T-helper 2 cell (primary cell): ENCODE data around the gene ZNF174.

Source experiments
- DNase-seq, 5 experiments: peaks; one replicate each; pipeline versions ENCODE4 v3.0.0 to v3.0.0-alpha.2; 2012 to 2022
- total RNA-seq, 2 donors: gene quantifications; one replicate each; lab custom pipeline; 2026; lab: John Stamatoyannopoulos, UW

The ZNF174 gene
- total RNA-seq: 4.1 to 5.1 reads per million in 2 donors

DNA sequence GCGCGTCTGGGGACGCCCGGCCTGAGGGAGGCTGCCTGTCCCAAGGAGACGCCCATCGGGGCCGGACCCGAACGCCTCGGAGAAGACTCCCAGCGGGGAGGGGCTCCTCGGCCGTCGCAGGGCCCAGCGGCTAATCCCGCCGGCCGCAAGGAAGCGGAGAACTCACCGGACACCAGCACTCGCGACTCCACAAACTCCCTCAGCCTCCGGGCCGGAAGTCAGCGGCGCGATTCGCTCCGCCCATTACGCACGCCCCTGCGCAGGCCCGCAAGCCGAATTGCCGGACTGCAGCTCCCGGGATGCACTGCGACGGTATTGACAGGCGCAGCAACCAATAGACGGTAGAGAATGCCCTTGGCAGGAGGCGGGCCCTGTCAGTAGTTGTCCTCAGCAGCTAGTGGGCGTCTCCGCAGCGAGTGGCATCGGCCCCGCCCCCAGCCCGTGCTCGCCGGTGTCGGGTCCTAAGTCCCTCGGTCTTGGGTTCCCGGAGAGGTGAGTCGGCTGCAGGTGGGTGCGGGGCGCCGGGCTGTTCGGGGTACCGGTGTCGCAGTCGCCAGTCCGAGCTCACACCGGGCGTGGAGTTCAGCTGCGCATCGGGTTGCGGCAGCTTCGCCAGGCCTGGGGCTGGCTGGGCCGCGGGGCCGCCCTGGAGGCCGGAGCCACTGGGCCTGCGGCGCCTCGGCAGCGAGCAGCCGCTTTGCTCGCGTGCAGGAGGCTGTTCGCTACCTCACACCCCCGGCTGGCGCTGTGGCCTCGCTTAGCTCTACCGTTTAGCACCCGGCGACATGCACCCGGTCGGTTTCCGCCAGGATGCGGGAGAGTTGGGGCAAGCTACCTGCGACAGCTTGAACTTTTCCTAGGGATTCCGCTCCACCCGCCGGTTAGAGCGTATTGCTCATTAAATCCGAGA, at the start of gene ZNF174, which contains the start of gene ZSCAN32:
TSS of gene ZNF174 (plus strand) at position 437 of the 910 bp plus-strand sequence. CDS start 790 bp downstream, outside the sequence.
TSS of gene ZSCAN32 (minus strand) at position 226 of the 910 bp plus-strand sequence. CDS start 3,447 bp downstream, outside the sequence.
- DNase-seq: peak; percentile 93 to 100 (median 97)

DNA sequence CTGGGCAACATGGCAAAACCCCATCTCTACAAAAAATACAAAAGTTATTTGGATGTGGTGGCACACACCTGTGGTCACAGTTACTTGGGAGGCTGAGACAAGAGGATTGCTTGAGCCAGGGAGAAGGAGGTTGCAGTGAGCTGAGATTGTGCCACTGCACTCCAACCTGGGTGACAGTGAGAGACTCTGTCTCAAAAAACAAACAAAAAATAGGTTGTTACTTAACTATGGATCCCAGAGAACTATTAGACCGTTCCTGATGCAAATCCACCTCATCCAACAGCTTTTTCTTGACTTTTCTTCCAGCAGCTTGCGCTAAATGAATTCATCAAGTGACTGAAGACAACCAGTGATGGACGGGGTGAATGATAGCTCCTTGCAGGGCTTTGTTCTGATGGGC, 45.4 kb upstream of the ZNF174 start, which contains the start of gene OR2C1:
TSS of gene OR2C1 (plus strand) at position 301 of the 400 bp plus-strand sequence. CDS start at position 353, 52 bp downstream.
- no peak for DNase-seq

DNA sequence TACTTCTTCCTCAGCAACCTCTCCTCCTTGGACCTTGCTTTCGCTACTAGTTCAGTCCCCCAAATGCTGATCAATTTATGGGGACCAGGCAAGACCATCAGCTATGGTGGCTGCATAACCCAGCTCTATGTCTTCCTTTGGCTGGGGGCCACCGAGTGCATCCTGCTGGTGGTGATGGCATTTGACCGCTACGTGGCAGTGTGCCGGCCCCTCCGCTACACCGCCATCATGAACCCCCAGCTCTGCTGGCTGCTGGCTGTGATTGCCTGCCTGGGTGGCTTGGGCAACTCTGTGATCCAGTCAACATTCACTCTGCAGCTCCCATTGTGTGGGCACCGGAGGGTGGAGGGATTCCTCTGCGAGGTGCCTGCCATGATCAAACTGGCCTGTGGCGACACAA, 44.9 kb upstream of the ZNF174 start:
- DNase-seq: no peak

DNA sequence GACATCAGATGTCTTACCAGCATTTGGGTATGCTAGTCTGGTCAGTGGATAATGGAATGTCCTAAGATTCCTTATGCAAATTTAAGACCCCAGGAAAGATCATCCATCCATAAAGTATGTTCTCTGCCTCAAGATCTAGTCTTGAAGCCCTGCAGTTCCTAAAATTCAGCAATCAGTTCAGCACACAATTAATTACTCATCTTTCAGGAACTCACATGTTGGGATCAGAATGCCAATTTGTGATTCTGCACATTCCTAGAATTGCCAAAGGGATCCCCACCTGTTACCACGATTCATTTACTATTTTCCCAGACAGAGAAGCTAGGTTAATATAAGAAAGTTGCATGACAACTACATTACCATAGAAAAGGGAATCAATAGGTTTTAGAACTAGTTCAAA, 42.1 kb upstream of the ZNF174 start:
- no peak for DNase-seq

DNA sequence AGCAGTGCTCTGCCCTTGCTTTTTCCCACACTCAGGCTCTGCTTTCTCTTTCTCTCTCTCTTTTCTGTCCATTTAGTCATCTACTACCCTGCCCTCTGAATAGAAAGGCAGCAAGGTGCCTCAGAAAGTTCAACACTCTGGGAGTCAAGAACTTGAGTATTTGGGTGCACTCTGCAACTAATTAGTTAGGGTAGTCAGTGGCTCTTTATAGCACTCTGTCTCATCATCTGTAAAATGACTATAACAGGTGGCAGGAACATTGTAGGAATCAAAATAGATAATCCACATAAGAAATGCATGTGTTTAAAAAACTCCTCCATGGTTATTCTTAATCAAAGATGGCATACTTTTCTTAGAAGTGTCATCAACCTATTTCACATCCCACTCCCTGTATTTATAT, 38.1 kb upstream of the ZNF174 start:
- DNase-seq: no peak

DNA sequence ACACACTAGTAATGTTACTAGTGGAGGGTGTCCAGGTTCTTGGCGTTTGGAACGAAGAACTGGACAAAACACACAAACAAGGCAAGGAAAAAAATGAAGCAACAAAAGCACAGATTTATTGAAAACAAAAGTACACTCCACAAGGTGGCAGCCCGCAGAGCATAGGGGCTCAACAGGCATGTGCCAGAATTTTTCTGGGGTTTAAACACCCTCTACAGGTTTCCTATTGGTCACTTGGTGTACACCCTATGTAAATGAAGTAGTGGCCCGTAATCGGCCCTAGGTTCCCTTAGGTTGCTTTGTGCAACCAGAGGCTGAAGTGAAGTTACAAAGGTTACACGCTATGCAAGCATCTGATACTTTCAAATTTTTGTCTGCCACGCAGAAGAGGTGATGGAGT, 37.2 kb upstream of the ZNF174 start:
- peak in 1 of 5 experiments; percentile 9 for DNase-seq

DNA sequence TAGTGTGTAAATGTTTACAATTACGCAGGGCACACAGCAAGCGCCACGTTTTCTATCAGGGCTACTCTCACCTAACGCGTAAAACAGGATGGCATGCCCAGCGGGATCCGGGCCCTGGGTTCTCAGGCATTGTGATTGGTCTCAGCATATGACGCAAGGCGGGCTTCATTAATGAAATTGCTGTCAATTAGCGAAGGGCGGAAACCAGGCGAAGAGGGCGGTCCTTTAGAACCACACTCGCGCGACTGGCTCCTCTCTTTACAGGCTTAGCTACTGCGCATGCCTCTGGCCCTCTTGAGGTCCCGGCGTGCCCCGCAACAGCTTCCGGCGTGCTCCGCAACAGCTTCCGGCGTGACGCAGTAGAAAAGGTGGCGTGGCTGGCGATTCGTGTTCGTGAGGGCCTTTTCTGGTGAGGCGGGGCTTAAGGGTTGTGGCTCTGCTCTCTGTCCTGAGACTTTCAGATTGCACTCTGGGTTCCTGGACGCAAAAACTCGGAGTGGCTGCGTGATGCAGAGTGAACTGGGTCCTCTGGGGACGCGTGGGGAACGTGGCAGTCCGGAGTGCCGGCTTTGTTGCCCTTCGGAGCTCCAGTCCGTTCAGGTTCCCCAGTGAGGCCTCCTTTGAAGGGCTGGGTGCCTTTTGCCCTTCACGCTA, 36.1 kb upstream of the ZNF174 start:
- peak; percentile 55 to 94 (median 79) for DNase-seq

DNA sequence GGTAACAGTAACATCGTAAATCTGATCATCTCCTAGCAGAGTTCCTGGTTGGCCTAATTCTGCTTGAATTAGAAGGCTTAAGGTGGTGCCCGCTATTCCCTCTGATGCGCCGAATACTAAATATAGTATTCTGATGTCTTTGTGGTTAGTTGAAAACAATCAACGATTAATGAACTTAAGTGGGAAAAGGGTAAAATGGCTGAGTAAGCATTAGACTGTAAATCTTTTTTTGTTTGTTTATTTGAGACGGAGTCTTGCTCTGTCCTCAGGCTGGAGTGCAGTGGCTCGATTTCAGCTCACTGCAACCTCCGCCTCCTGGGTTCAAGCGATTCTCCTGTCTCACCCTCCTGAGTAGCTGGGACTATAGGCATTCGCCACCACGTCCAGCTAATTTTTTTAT, 31.9 kb upstream of the ZNF174 start:
- DNase-seq: no peak

DNA sequence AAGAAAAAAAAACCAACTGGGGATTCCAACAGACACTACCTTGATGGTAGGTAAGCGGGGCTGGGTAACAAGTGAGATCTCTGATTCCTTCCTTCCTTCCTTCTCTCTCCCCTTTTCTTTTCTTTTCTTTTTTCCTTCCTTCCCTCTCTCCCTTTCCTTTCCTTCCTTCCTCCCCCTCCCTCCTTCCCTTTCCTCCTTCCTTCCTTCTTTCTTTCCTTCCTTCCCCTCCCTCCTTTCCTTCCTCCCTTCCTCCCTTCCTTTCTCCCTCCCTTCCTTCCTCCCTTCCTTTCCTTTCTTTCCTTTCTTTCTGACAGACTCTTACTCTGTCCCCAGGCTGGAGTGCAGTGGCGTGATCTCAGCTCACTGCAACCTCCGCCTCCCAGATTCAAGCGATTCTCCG, 25.3 kb upstream of the ZNF174 start:
- DNase-seq: no peak

DNA sequence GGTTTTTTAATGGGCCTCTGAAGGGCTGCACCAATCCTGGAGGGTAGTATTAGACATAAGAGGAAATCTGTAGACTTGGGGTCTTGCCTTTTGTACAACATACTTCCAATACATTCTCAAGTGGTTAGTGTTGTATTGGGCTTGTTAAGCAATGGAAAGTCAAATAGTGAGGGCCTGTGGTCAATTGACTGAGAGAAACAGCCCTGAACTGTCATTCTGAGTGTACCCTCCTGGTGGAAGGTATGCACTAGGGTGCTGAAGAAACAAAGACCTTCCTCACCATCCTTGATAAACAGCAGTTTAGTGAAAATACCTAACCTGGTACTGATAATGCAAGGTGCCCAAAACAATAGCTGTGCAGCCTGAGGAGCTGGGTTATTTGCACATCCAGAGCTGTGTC, 23.1 kb upstream of the ZNF174 start:
- DNase-seq: no peak

DNA sequence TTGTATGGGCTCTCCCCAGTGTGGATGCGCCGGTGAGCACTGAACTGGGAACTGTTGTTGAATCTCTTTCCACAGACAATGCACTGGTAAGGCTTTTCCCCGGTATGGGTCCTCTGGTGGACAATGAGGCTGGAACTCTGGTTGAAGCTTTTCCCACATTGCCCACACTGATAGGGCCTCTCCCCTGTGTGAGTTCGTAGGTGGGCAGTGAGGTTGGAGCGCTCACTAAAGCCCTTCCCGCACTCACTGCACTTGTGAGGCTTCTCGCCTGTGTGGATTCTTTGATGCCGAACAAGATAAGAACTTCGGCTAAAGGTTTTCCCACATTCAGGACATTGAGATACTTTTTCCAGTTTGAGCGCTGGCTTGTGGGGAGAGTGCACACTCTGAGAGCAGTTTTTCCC, 18.0 kb upstream of the ZNF174 start:
- peak in 1 of 5 experiments; percentile 6 for DNase-seq

DNA sequence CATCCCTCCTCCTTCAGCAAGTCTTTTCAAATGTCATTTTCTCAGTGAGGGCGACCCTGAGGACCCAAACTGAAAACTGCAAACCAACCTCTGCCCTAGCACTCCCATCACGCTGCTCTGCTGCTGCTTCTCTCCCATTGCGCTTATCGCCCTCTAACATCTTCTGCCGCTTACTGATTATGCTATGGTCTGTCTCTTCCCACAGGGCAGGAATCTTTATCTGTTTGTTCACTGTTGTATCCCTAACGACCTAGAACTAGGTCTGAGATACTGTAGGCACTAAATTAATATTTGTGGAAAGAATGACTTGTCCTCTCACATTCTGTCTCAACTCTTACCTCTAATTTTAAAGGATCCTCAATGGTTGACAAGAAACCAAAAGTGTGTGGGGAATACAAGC, 12.7 kb upstream of the ZNF174 start:
- no peak for DNase-seq

DNA sequence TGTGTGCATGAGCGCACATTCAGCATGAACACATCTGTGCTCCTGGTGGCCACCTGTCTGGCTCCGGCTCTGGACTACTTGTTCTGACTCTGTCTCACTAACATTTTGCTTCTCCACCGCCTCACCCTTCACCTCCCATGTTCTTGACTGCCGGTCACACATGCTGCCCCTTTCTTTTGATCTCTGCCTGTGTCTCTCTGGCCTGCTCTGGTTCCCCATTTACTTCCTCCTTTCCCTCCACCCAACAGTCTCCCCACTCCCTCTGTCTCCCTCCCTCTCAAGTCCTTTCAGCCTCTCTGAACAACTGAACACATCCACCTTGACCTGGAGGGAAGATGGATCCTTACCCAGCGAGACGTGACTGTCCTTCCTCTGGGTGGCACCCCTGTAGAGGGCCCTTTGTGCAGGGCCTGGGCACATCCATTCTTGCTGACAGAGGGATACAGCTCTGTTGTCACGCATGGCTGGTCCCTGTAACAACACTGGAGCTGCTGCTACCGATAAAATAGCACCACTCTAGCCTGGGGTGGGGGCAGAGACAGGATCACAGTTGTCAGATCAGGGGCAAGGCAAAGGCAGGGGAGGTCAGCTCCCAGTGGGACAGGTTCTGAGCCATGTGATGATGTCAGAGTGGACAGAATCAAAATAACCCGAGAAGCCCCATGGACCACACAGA, 11.2 kb upstream of the ZNF174 start:
- DNase-seq: no peak

DNA sequence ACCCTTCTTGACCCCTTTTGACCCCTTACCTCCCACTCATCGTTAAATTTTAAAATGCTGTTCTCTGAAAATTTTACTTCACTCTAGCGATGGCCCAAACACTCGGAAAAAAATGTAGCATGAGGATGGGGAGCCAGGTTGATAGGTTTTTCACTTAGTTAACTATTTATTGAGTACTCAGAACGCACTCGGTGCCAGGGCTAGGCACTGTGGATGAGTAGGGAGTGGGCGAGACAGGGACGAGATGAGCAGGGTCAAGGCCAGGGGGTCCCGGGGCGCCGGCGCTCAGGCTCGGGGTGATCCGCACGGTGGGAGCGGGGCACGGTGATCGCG, 603 bp upstream of the ZNF174 start:
- no peak for DNase-seq

DNA sequence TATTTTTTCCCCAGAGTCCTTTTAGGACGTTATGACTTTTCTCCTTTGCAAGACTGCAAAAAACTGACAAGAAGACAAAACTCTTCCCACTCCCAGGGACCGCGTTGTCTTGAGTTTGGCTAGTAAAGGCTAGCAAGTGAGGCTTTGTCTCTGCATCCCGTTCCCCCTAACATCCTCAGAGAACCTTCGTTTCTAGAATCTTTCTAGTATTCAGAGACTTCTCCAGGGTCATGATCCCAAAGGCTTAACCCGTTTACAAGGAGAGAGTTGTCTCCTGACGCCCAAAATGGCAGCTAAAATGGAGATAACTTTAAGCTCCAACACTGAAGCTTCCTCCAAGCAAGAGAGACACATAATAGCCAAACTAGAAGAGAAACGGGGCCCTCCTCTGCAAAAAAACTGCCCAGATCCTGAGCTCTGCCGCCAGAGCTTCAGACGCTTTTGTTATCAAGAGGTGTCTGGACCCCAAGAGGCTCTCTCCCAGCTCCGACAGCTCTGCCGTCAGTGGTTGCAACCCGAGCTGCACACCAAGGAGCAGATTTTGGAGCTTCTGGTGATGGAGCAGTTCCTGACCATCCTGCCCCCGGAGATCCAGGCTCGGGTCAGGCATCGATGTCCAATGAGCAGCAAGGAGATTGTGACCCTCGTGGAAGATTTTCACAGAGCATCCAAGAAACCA, 843 bp downstream of the ZNF174 start:
- DNase-seq: peak in 1 of 5 experiments; percentile 28

DNA sequence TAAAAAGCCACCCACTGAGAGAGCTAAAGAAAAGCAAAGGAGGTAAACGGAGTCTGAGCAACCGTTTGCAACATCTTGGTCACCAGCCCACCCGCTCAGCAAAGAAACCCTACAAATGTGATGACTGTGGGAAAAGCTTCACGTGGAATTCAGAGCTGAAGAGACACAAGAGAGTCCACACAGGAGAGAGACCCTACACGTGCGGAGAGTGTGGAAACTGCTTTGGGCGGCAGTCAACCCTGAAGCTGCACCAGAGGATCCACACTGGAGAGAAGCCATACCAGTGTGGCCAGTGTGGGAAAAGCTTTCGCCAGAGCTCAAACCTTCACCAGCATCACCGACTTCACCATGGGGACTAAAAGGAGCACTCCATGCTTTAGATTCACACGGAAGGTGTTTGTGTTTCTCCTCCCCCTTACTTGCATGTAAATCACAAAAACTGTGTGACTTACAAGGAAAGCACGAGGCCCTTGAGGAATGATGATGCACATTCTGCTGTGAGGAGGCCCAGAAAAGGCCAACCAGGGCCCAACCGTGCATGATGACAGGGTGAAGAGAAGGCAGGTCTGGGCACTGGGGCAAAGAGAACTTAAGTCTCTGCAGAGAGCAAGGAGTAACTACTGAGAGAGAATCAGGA, 7.7 kb downstream of the ZNF174 start:
- no peak for DNase-seq

DNA sequence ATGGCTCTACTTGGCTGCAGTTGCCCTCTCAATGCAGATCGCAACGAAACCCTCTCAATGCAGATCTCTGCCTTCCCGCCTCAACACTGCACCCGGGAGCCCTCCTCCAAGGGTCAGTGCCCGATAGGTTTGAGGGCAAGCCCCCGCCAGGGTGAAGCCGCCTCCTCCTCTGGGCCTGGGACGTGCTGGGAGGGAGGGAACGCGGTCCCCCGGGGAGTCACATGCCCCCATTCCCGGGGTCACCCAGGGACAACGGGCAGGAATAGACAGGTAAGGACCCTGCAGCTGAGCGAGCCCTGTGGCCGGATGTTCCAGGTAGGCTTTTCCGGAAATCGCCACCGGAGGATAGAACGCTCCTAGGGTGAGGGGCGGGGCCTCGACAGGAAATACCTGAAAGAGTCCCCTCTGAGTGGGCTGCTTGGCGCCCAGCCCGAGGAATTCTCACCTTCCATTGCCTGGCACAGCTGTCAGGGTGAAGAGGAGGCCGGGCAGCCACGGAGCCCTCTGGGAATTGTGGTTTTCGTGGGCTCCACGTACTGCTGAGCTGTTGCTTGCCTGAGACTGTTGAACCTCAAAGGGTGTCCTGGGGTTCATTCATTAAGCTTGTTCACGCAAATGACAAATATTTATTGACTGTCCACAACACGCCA, 12.8 kb downstream of the ZNF174 start:
- no peak for DNase-seq

DNA sequence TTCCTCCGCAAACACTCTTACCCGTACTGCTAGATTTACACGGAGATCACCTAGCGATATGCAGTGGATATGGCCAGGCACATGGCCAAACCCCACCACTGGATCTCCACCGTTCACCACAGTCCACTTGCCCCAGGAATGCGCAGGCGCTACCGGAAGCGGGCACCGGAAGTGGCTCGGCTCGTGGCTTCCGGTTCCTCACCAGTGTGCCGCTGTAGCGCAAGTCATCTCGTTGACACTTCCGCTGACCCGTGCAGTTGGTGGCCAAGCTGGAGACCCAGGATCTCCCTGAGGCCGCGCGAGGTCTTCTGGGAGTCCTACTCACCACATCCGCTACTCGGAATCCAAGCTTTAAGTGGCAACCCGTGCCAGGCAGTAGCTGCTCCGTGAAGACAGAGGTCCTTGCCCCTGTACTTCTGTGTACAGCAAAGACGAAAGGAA, 30.8 kb downstream of the ZNF174 start:
- DNase-seq: peak in 4 of 5 experiments; percentile 14 to 80 (median 41)

DNA sequence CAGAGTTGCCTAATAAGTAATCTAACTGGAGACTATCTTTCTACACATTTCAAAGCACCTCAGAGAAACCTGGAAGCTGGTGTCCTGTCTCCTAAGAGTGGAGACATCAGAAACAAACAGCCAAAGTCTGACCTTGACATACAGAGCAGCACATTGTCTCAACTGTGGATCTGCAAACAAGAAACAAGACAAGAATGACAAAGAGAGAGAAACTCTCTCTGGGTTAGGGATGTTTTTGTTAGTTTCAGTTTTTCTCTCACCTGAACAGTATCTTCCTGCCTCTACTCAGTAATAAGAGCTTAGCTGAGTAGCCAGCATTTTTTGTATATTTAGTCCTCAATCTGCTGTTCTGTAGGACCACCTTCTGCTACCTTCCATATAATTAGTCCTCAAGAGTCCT, 33.4 kb downstream of the ZNF174 start:
- DNase-seq: no peak

DNA sequence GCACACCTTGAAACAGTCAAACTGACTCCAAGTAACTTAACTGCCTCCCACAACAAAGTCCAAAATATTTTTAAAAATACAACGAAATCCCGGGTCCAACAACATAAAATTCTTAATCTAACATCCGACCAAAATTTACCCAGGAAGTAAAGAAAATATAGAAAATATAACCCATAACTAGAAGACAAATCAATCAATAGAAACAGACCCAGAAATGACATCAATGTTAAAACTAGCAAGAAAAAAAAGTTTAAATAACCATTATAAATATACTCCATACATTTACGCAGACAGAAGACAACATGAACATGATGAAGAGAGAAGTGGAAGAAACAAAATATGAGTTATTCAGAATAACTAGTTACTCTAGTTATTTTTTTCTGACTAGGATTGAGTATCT, 38.6 kb downstream of the ZNF174 start:
- no peak for DNase-seq
